Activated T-cell treated with anti-CD3 and anti-CD28 coated beads, Interleukin-2, amount 50 U/mL, for 72 hours (primary cell): Measurements from ENCODE around the gene PFKFB1. TPM values are rescaled to one million over a fixed set of nuclear protein-coding genes. Genes with fewer than 3 reads are reported as not detected.

Experiments used
- ATAC-seq, 2 donors: fragments of 150-1000 bp; cut with Tn5 transposase; replicated peaks in 1 of 2; 2 replicates each; pipeline ENCODE4 v1.10.0; 2021; ENCODE audit warnings: moderate library complexity in 2 of 2, mild to moderate bottlenecking in 1 of 2
- DNase-seq, 2 donors: peaks; one replicate each; pipeline ENCODE4 v3.0.0; 2021 to 2022; ENCODE audit warnings: mixed read lengths in 1 of 2
- H3K27ac Mint-ChIP-seq: one replicate; pipeline ENCODE4 v1.8.0; 2022; ENCODE audit warnings: mild to moderate bottlenecking, moderate library complexity, mixed read lengths
- H3K27me3 Mint-ChIP-seq: one replicate; pipeline ENCODE4 v1.8.0; 2022; ENCODE audit warnings: low read depth, mixed read lengths
- H3K36me3 Mint-ChIP-seq, 2 donors: one replicate each; pipeline ENCODE4 v1.8.0; 2022; ENCODE audit warnings: mixed read lengths in 2 of 2, mild to moderate bottlenecking in 1 of 2; ENCODE audit not compliant: insufficient read depth in 2 of 2
- H3K4me1 Mint-ChIP-seq: one replicate; pipeline ENCODE4 v1.8.0; 2022; ENCODE audit warnings: low read depth, mixed read lengths
- H3K4me3 Mint-ChIP-seq, 2 donors: one replicate each; pipeline ENCODE4 v1.8.0; 2022; ENCODE audit warnings: mild to moderate bottlenecking in 2 of 2, mixed read lengths in 2 of 2, moderate library complexity in 2 of 2
- H3K9me3 Mint-ChIP-seq, 2 donors: one replicate each; pipeline ENCODE4 v1.8.0; 2022; ENCODE audit warnings: mixed read lengths in 2 of 2
- total RNA-seq, 2 donors: library from RNA; stranded (reverse); gene quantifications; one replicate each; pipeline ENCODE4 v1.2.3, GENCODE V29; 2022

Gene PFKFB1
- total RNA-seq, result 1 to 10 TPM; 1.6 TPM

DNA sequence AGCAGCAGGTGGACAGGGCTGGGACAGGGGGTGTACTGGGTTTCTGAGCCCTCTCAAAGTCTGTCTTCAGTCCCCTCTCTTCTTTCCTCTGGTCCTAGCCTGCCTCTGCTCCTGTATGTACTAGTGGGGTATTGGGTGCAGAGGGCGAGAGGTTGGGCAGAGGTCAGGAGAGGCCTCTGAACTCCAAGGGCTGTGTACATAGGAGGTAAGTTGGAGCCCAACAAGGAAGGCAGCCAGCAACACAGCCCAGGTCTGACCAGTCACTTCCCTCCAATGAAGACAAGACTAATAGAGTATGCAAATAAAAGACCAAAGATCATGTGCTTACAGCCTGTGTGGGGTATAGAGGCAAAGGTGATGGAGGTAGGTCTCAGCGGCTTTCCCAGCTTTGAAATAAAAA lies at the start of gene PFKFB1:
Gene PFKFB1, minus strand, starts transcription at position 90 of the 400 bp plus-strand sequence. CDS start 181 bp downstream, outside the sequence.
- DNase-seq, result no peak
- peaks cover under 1% of the 10 kb centered on the region for H3K4me1 Mint-ChIP-seq
- H3K27me3 Mint-ChIP-seq, result peaks cover 22% of the 10 kb centered on the region
- no peak for ATAC-seq
- no peak within 1 kb of the TSS for H3K27ac Mint-ChIP-seq
- H3K9me3 Mint-ChIP-seq, result no peaks in the 10 kb centered on the region
- no peaks in the 10 kb centered on the region for H3K36me3 Mint-ChIP-seq
- no peak within 1 kb of the TSS for H3K4me3 Mint-ChIP-seq

DNA sequence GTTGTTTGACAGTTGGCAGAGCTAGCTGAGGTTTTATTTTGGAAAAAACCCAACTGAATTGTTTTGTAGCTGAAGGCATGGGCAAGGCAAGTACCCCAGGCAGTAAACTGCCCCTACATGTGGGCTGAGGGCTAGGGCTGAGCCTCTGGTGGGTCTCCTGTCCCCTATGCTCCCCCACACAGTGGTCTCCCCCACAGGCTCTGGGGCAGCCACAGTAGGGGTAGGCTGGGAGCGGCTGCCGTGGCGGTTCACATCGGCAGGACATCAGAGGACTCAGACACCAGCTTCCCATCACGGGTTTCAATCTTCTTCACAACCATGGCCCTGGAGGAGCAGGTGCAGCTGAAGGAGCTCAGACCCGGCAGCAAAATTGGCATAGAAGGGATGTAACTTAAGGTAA lies 47.5 kb upstream of the PFKFB1 start:
- ATAC-seq, result no peak
- Mint-ChIP-seq H3K4me3 (no peak overlapping the region), H3K36me3 (no peaks in the 10 kb centered on the region), H3K27me3 (no peaks in the 10 kb centered on the region), H3K27ac (no peak overlapping the region), H3K9me3 (no peaks in the 10 kb centered on the region), H3K4me1 (no peaks in the 10 kb centered on the region)
- no peak for DNase-seq

DNA sequence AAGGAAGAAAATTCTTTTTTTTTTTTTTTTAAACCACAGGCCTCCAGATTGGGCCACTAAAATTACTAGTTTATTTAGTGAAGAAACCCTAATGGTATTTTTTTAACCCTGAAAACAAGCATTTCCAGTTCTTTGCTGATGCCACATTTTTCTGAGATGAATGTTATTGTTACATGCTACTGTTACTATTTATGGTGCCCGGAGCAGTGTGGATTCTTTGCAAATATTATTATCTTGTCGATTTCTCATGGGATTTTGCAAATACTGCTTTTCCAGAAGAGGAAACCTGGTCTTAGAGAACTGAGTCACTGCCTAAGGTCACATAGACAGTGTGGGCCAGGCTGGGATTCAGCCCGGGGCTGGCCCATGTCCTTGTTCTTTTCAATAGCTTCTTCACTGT lies 45.5 kb upstream of the PFKFB1 start:
- H3K36me3 Mint-ChIP-seq, result no peaks in the 10 kb centered on the region
- no peak overlapping the region for H3K4me3 Mint-ChIP-seq
- H3K4me1 Mint-ChIP-seq, result no peaks in the 10 kb centered on the region
- ATAC-seq (no peak), DNase-seq (no peak)
- H3K9me3 Mint-ChIP-seq, result no peaks in the 10 kb centered on the region
- H3K27ac Mint-ChIP-seq, result no peak overlapping the region
- no peaks in the 10 kb centered on the region for H3K27me3 Mint-ChIP-seq

DNA sequence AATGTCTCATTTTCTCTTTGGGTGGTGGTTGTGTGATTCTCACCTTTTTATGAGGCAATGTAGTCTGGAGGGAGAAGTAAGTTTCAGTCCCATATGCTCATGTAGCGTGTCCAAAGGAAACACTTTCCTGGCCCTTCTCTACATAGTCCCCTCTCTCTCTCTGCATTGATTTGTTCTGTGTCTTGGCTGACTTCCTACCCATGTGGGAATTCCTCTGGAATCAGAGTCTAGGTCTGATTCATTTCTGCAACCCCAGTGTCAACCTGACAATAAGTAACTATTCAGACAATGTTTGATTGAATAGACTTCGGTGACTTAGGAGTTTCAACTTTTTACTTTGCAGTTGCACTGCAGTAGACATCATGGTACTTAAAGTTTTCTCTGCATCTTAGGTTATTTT lies 39.4 kb upstream of the PFKFB1 start:
- Mint-ChIP-seq H3K4me3 (no peak overlapping the region), H3K36me3 (no peaks in the 10 kb centered on the region), H3K4me1 (no peaks in the 10 kb centered on the region), H3K27ac (no peak overlapping the region), H3K27me3 (peaks cover 7% of the 10 kb centered on the region), H3K9me3 (no peaks in the 10 kb centered on the region)
- DNase-seq (no peak), ATAC-seq (no peak)

DNA sequence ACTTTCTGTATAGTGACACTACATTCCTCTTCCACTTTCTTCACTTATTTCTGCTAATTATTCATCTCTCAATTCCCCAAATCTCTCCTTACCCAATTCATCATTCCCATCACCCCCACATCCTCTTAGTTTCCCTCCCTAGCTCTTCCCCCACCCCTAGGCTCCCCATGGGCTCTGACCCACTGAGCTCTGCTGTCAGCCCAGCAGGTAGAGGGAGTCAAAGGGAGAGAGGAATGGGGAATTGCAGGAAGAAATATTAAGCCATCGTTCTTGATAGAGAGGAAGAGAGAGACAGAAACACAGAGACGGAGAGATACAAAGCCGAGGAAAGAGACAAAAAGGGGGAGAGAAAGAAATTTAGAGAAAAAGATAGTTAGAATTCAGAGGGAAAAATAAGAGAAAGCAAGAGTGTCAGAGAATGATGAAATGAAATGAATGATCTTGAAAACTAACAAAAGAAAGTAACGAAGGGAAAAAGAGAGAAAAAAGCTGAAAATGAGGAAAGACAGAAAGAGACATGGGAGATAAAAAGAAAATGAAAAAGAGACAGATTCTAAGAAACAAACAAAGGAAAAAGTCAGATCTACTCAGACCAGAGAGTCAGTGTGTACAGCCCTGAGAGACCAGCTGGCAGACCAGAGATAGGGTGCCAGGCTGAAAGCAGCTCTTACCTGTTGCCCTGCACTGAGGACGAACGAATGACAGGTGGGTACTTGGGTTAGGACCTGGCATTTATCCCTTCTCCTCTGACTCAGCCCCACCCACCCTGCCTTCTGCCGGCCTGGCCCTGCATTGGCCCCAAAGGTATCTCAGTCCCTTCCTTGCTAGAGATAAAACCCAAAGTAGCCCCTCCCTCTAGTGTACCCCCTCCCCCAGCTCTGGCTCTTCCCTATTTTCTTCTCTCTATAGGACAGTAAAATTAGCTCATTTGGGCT lies 36.5 kb upstream of the PFKFB1 start, which contains the start of gene ALAS2:
Gene ALAS2, minus strand, starts transcription at position 707 of the 935 bp plus-strand sequence. CDS start 4,977 bp downstream, outside the sequence.
- no peak within 1 kb of the TSS for H3K27ac Mint-ChIP-seq
- no peak for ATAC-seq
- peaks cover 13% of the 10 kb centered on the region for H3K27me3 Mint-ChIP-seq
- no peak within 1 kb of the TSS for H3K4me3 Mint-ChIP-seq
- no peak for DNase-seq
- no peaks in the 10 kb centered on the region for H3K4me1 Mint-ChIP-seq
- H3K9me3 Mint-ChIP-seq, result no peaks in the 10 kb centered on the region
- no peaks in the 10 kb centered on the region for H3K36me3 Mint-ChIP-seq

DNA sequence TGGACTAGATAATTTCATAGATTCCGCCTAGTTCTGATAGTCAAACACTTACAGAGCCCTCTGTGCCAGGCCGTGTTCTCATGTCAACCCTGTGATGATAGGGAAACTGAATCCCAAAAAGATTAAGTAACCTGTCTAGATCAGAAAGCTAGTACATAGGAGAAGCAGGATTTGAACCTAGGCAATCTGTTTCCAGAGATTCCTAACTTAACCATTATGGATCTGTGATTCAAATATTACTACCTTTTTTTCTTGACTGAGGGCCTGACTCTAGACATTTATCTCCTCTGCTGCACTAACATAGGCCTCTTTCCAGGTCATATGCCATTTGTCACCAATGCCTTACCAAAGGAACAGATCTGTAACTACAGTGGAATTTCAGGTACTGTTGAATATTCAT lies 35.3 kb upstream of the PFKFB1 start:
- Mint-ChIP-seq H3K27me3 (peaks cover 19% of the 10 kb centered on the region), H3K4me3 (no peak overlapping the region), H3K36me3 (peaks cover 0 to 2% of the 10 kb centered on the region in 2 donors), H3K9me3 (no peaks in the 10 kb centered on the region), H3K4me1 (no peaks in the 10 kb centered on the region), H3K27ac (no peak overlapping the region)
- ATAC-seq, result no peak
- no peak for DNase-seq

DNA sequence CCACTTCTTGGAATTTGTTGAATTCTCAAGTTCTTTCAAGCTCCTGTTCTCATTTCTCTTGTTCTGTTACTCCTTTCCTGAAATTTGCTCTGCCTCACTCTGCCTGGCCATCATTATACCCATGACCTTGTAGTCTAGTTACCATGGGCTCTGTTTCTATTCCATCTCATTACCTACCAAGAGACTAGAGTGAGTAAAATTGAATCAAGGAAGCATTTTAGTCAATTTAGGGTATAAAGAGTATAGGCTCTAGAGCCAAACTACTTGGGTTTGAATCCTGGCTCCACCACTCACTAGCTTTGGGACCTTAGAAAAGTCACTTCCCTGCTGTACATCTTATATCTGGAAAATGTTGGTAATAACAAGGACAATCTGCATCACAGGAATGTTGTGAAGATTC lies 34.6 kb upstream of the PFKFB1 start:
- Mint-ChIP-seq H3K9me3 (no peaks in the 10 kb centered on the region), H3K4me3 (no peak overlapping the region), H3K4me1 (no peaks in the 10 kb centered on the region), H3K27me3 (peaks cover 19% of the 10 kb centered on the region), H3K36me3 (peaks cover 0 to 2% of the 10 kb centered on the region in 2 donors), H3K27ac (no peak overlapping the region)
- DNase-seq, result no peak
- no peak for ATAC-seq

DNA sequence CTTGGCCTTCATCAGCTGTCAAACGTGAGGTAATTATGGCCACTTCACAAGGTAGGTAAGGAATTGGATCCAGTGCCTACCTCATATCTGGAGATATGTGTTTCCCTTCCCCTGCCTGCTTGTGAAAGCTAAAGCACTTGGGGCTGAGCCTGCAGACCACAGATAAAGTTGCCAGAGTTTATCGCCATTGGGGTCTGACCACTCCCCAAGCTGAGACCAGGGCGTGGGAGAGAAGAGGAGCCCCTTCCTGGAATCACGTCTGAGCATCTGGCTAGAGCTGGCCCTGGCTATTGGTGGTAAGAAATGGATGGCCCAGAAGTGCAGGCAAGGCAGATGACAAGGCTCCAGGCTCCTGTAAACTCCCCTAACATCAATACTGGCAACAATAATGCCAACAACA lies 34.1 kb upstream of the PFKFB1 start:
- ATAC-seq, result no peak
- H3K36me3 Mint-ChIP-seq, result peaks cover 0 to 2% of the 10 kb centered on the region in 2 donors
- H3K27me3 Mint-ChIP-seq, result peaks cover 19% of the 10 kb centered on the region

DNA sequence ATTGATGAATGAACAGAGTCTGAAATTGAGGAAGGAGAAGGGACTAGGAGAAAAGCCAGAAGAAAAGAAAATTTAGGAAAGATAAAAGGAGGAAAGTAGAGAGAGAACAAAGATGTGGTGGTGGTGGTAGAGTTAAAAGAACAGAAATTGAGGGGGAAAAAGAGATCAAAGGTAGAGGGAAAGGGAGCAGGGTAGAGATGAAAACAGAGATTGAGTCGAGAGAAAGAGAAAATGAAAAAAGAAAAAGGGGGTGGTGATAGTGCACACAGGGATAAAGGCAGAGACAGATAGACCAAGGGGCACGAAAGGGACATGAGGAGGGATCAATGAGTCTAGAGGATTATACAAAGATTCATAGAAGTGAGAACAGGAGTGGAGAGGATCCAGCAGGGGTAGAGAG lies 32.9 kb upstream of the PFKFB1 start:
- Mint-ChIP-seq H3K27ac (no peak overlapping the region), H3K4me3 (no peak overlapping the region), H3K27me3 (peaks cover 19% of the 10 kb centered on the region), H3K4me1 (no peaks in the 10 kb centered on the region), H3K9me3 (no peaks in the 10 kb centered on the region), H3K36me3 (peaks cover 0 to 2% of the 10 kb centered on the region in 2 donors)
- DNase-seq, result no peak
- ATAC-seq, result no peak

More for the DNA sequence above, 34.1 kb upstream of the PFKFB1 start:
- no peak overlapping the region for H3K27ac Mint-ChIP-seq
- H3K4me3 Mint-ChIP-seq, result no peak overlapping the region
- no peak for DNase-seq
- no peaks in the 10 kb centered on the region for H3K4me1 Mint-ChIP-seq
- no peaks in the 10 kb centered on the region for H3K9me3 Mint-ChIP-seq

DNA sequence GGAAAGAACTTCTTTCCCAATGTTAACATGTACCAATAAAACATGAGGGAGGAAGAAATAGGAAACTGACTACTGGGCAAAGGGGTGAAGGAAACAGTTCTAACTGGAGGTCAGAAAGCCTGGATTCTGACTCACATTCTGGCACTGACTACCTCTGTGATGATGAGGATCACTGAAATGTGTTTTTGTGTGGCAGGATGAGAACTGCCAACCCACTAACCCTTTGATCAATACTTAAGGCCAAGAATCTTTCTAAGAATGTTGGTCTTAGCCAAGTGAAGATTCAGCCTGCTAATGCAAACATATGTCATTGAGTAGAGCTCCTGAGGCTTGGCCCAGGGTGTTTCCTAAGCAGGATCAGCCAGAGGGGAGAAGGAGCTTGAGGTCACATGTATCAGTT lies 32.2 kb upstream of the PFKFB1 start:
- Mint-ChIP-seq H3K27me3 (peaks cover 23% of the 10 kb centered on the region), H3K27ac (no peak overlapping the region), H3K36me3 (peaks cover 0 to 2% of the 10 kb centered on the region in 2 donors), H3K4me3 (no peak overlapping the region), H3K4me1 (no peaks in the 10 kb centered on the region), H3K9me3 (no peaks in the 10 kb centered on the region)
- no peak for ATAC-seq
- no peak for DNase-seq

DNA sequence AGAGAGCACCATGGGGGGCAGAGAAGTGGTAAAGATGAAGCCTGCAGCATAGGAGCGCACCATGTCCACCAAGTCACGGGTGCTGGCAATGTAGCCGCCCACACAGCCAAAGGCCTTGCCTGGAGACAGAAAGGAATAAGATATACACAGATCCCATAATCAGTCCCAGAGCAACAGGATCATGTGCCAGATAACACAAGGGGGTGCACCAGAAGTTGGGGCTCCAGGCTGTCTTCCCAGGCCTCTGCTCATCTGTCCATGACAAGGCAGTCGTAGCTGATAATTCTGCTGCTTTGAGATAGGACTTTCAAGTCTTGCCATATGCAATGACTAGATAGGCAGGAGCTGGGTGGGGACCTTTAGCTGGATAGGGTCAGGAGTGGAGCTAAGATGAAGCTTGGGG lies 20.9 kb upstream of the PFKFB1 start:
- ATAC-seq, result no peak
- Mint-ChIP-seq H3K4me1 (no peaks in the 10 kb centered on the region), H3K36me3 (no peaks in the 10 kb centered on the region)

DNA sequence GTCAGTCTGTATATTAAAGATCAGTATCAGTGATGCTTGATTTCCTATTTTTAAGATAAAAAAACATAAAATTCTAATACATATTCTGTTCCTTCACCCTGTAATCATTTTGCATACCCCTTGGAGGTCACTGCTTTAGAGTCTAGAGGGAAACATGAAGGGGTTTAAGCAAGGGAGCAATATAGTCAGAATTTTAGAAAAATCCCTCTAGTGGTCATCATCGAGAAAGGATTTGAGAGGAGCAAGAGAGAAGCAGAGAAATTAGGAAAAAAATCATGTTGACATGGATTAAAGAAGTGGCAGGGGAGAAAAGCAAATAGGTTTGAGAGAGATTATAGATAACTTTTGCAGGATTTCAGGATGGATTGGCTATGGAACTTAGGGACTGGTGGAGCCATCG lies 17.3 kb upstream of the PFKFB1 start:
- no peak overlapping the region for H3K27ac Mint-ChIP-seq
- peaks cover 0 to 3% of the 10 kb centered on the region in 2 donors for H3K36me3 Mint-ChIP-seq
- DNase-seq, result no peak
- H3K4me3 Mint-ChIP-seq, result no peak overlapping the region
- H3K9me3 Mint-ChIP-seq, result no peaks in the 10 kb centered on the region
- H3K27me3 Mint-ChIP-seq, result no peaks in the 10 kb centered on the region
- H3K4me1 Mint-ChIP-seq, result peaks cover 5% of the 10 kb centered on the region
- no peak for ATAC-seq

More for the DNA sequence above, 20.9 kb upstream of the PFKFB1 start:
- Mint-ChIP-seq H3K27ac (no peak overlapping the region), H3K4me3 (no peak overlapping the region), H3K9me3 (no peaks in the 10 kb centered on the region), H3K27me3 (no peaks in the 10 kb centered on the region)
- DNase-seq, result no peak

DNA sequence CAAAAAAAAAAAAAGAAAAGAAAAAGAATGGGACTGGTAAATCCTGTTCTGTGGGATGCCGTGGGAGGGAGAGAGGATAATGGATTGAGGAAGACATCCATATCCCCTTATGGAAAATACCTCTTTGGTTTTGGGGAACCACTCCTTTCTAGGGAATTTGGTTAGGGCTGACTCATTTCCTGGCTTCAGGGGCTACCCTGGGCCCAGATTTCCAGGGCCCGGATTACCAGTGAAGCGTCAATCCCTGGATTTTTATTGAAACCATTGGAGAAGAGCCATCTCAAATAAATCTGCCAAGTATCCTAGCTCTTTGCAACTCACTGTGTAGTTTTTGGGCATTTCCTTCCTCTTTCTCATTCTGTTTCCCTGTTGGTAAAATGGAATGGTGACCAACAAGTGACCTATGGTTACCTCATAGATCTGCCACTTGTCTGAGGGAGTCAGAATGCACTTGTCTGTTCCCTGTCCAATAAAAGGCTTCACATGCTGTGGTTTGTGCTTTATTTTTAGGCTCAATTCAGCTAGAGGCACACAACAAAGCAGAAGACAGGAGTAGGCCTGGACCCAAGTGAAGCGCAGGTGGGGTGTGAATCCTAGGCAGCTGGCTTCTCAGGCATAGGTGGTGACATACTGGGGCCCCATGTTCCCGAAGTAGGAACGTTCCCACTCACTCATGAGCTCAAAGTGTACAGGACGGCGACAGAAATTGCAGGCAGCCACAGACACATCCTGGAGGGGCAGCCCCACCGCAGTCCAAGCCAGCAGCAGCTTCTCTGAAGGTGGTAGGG lies 14.8 kb upstream of the PFKFB1 start:
- Mint-ChIP-seq H3K27ac (peak overlapping the region; percentile 56), H3K4me1 (peaks cover 5% of the 10 kb centered on the region), H3K27me3 (no peaks in the 10 kb centered on the region), H3K4me3 (no peak overlapping the region), H3K9me3 (no peaks in the 10 kb centered on the region), H3K36me3 (peaks cover 4 to 7% of the 10 kb centered on the region in 2 donors)
- ATAC-seq, result peak in 1 of 2 donors; percentile 36
- DNase-seq, result no peak
